Measurements from ENCODE around the gene ENTHD1.

DNA sequence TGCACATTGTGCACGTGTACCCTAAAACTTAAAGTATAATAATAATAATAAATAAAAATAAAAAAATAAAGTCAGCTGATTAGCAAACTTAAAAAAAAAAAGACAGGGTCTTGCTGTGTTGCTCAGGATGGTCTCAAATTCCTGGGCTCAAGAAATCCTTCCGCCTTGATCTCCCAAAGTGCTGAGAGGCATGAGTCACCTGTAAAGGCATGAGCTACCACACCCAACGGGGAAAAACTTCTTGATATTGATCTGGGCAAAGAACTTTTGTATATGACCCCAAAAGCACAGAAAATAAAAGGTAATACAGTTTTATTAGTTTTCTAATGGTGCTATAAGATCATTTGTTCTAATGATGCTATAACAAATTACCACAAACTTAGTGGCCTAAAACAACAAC is 46.1 kb downstream of the ENTHD1 start:
- TF ChIP-seq, protein P1, sequence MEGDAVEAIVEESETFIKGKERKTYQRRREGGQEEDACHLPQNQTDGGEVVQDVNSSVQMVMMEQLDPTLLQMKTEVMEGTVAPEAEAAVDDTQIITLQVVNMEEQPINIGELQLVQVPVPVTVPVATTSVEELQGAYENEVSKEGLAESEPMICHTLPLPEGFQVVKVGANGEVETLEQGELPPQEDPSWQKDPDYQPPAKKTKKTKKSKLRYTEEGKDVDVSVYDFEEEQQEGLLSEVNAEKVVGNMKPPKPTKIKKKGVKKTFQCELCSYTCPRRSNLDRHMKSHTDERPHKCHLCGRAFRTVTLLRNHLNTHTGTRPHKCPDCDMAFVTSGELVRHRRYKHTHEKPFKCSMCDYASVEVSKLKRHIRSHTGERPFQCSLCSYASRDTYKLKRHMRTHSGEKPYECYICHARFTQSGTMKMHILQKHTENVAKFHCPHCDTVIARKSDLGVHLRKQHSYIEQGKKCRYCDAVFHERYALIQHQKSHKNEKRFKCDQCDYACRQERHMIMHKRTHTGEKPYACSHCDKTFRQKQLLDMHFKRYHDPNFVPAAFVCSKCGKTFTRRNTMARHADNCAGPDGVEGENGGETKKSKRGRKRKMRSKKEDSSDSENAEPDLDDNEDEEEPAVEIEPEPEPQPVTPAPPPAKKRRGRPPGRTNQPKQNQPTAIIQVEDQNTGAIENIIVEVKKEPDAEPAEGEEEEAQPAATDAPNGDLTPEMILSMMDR (conservative IDR thresholded peaks at IDR 0.05): no peak
- no peak for TF ChIP-seq ZFX (IDR thresholded peaks at IDR 0.05)

All from C4-2B (cell line).